GM19099 (cell line): ENCODE measurements around the gene FRMD4B.

ENCODE experiments used
- POLR2A ChIP-seq: IDR thresholded peaks from 3 replicates; pipeline ENCODE4 v1.6.1; 2011; ENCODE audit warnings: low read depth; ENCODE audit not compliant: insufficient read length; ENCODE audit errors: extremely low read depth

Gene FRMD4B

DNA sequence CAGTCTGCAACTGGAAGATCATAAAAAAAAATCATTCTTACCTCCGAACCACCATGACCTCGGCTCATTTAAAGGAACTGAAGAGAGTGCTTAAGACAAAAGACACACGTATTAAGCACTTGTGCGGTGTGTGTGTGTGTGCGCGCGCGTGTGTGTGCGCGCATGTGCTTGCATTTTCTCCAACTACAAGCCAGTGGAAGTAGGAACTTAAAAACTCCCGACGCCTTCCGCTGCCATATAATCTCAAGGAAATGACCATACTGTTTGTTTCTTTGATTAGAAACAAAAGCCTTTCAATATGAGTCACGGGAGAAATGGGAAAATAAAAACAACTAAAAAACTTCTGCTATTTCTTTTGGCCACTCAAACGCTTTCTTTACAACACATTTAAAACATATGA lies 32.4 kb downstream of the FRMD4B start:
- no peak for TF ChIP-seq POLR2A

DNA sequence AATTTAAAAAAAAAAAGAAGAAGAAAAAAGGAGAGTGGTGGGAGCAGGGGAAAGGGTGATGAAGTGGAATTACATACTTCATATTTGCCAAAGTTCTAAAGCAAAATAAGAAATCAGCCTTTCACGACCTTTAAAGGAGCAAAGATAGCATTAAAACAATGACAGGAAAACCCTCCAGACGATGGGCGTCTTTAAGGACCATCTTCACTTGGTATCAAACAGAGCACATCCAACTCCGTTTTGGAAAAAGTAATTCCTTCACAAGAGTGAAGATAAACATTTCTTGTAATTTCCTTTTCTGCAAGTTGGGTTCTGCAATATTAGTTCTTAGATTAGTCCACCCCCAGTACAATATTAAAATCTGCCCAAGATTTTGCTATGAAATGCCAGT lies 32.8 kb downstream of the FRMD4B start:
- TF ChIP-seq POLR2A = no peak

DNA sequence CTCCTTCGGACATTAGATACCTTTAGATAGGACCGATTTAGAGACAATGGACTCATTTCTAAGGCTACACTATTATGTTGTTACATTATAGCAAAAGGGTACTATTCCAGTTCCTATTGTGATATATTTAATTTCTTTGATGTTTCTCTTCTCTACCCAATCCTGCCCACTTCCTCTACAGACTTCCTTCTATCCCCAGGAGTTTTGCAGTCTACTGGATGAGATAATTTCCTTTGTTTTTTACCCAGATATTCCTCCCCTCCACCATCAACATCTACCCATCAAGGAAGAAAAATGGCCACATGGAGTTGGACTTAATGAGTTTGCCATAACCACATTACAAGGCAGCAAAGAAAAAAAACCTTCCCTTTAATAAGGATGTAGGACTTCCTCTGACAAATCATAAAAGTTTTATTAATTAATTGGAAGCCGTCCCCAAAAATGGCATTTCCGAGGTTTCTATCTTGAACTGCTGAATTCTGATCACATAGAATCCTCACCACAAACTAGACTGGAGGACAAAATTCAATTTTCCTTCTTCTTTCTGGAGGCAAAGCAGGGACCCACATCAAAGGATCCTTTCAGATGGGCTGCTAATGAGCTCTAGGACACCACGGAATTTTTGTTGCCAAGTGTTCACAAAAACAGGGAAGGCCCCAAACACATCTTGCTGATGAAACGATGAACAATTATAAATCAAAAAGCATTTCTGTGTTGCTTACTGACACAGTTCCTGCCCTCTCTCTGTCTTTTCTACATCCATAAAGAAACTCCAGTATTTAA lies 33.4 kb downstream of the FRMD4B start:
- TF ChIP-seq POLR2A = no peak

DNA sequence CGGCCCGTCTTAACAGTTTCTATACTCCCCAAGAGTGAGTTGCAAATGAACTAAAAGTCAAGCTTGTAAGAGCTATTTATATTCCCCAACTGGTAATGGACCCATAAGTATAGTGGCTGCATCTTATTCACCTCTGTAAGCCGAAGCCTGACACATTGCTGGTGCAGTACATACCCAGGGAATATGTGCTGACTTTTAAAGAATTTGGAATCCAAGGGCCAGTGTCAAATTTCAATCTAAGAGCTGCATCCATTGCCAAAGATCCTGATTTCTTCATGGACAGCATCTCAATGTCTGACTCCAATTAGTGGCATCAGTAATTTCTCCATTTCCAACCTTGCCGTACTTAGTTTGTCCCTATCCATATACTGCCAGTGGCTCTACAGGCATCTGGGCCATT lies 42.0 kb downstream of the FRMD4B start:
- no peak for TF ChIP-seq POLR2A

DNA sequence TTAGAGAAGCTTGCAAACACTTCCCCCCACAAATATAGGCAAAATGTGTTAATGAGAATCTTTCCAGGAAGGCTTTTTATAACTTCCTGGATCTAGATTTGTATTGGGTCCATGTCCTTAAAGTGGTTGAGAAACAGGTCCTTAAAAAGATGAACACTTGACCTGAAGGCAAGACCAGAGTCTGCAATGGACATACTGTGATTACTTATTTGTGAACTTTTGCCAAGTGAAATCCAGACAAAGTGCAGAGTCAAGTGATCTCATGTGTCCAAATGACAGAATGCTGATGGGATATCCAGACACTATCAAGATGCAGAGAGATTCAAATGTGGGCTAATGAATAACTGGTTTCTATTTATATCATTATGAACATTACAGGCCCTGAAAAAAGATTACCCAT lies 43.8 kb downstream of the FRMD4B start:
- no peak for TF ChIP-seq POLR2A

DNA sequence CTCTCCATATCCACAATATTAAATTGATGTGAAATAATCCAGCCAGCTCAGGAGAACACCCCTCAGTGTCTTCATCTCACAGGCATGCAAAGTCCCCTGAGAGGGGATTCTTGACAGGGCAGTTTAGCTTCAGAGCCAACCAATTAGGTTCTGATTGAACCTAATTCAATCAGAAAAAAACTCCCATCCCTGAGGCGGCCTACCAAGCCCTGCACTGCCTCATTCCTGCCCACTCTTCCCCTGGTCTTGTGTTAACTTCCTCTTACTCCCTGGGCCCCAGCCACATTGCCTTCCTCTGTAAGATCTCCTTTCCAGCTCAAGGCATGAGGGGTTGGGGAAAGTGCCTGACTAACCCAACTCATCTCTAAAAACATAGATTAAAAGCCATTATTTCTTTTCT lies 46.1 kb downstream of the FRMD4B start:
- TF ChIP-seq POLR2A = no peak

DNA sequence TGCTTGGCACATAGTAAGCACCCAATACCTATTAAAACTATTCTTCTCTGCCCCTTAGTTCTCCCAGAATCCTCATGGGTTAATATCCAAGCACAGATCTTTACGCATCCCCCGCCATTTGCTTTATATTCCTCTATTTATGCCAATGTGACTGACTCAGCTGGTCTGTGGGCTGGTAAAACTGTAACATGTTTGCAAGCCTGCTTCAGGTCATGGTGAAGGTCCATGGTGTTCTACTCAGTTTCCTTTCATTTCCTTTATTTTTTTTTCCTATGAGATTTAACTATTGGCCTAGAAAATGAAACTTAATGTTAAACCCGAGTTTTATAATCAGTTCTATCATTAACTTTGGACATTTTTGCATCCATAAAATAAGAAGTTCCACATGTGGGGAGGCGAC lies 47.0 kb downstream of the FRMD4B start:
- TF ChIP-seq POLR2A = no peak

DNA sequence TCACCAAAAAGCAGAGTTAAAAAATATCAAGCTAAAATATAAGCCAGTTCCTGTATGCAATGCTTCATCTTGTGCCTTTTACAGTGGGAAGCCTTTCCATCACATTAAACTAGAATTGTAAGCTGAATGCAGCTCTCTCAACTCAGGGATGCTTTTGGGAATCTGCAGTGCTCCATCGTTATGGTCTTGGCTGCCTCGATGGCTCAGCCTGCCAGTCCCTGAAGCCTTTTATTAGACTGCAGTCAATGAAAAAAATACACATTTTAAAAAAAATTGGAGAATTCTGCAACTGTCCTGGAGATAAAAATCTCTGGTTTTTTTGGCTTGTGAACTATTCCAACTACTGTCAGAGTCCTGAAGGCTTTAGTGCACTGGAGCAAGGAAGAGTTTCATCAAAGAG lies 53.0 kb downstream of the FRMD4B start:
- no peak for TF ChIP-seq POLR2A

DNA sequence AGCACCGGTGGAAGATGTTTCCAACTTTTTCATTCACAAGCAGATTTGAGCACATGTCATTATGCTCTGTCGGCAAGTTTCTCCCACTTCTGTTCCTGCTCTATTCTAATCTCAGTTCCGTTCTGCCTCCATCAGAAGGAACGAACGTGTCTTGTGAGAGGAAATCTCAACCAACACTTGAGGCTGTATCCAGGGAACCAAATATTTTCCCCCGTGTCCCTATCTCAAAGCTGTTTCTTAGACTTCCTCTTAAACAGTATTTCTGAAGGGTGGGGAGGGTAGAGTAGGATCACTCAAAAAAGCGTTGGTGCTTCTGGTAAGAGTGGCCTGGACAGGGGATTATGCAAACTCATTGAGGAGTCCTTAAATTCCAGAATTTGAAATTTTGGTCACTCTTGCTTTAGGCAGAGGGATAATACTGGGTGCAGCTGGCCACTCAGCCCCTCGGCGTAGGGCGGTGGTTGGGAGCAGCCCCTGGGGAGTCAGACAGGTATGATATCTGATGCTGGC lies 54.9 kb downstream of the FRMD4B start:
- TF ChIP-seq POLR2A = no peak

DNA sequence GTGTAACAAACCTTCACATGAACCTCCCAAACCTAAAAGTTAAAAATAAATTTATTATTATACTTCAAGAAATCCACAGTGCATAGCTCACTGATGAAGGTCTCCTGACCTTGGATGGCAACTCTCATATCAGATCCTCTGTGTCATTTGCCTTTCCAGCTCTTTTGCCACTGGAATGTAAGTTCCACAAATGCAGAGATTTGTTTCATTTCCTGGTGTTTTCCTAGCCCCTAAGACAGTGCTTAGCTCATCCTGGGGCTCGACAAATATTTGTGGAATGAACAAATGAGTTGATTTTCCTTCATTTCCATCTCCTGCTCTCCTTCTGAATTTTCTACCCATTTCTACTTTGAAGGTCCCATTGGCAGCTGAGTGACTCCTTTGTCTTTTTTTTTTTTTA lies 56.0 kb downstream of the FRMD4B start:
- no peak for TF ChIP-seq POLR2A

DNA sequence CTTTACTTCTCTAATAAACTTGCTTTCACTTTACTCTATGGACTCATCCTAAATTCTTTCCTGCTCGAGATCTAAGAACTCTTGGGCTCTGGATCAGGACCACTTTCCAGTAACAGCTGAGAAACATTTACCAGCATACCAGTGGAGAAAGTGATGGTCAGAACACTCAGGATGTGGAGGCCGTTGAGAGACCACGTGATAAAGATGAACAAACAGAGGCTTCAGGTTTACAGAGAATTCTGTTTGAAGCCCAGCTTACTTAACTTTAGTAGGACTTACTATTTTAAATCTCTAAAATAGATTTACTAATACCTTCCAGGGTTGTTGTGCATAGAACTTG lies 57.0 kb downstream of the FRMD4B start:
- no peak for TF ChIP-seq POLR2A

DNA sequence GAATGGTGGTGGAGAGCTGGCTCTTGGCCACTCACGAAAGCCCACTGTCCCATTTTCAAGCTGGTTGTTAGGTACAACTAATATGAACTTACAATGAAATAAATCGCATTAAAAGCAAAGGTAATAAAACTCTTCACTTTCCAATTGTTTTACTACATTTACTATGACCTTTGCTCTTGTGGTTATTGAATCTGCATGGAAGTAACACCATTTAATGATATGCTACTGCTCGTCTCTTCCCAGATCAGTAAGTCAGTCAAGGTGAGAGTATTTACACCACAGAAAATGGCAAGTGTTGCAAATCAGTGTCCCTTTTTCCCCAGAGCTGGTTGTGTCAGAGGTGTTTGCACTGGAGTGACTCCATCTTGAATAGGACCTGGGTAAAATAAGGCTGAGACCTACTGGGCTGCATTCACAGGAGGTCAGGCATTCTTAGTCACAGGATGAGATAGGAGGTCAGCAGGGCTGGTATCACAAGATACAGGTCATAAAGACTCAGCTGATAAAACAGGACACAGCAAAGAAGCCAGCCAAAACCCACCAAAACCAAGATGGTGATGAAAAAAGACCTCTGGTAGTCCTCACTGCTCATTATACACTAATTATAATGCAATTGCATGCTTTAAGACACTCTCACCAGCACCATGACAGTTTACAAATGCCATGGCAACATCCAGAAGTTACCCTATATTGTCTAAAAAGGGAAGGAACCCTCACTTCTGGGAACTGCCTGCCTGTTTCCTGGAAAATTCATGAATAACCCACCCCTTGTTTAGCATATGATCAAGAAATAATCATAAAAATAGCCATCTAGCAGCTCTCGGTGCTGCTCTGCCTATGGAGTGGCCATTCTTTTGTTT lies 57.6 kb downstream of the FRMD4B start:
- TF ChIP-seq POLR2A = no peak

DNA sequence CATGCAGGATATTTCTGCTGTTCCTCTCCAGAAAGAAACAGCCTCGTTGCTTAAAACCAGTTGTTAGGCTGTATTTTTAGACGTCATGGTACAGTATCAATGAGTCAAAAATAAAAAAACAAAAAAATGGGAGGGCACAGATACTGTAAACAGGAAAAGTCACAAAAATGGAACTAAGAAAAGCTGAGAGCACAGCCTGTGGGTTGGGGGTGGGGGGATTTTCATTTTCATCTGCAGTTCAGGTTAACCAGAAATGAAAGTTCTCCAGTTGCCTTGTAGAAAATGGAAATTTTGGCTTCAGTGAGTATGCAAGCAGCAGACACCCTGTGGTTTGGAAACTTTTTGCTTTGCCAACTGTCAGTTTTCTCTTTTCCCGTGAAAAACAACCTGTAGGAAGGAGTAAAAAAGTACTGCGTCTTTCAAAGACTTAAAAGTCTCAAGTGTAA lies 59.0 kb downstream of the FRMD4B start:
- no peak for TF ChIP-seq POLR2A

DNA sequence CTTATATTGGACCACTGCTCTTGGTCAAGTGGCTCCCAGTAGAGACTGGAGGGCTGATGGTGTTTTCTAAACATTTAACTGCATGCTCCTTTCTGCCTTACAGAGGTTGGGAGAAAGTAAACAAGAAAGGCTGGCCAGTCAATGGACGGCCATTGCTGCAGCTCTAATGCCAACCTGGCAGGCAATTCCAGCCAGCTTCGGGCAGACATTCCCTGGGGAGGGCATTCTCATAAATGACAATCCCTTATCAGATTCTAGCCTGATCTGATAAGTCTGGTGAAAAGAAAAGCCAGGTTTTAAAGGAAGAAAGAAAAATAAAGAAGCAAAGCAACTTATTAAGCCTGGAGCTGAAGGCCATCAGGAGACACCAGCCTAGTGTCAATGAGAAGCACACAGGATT lies 60.7 kb downstream of the FRMD4B start:
- TF ChIP-seq POLR2A = no peak

DNA sequence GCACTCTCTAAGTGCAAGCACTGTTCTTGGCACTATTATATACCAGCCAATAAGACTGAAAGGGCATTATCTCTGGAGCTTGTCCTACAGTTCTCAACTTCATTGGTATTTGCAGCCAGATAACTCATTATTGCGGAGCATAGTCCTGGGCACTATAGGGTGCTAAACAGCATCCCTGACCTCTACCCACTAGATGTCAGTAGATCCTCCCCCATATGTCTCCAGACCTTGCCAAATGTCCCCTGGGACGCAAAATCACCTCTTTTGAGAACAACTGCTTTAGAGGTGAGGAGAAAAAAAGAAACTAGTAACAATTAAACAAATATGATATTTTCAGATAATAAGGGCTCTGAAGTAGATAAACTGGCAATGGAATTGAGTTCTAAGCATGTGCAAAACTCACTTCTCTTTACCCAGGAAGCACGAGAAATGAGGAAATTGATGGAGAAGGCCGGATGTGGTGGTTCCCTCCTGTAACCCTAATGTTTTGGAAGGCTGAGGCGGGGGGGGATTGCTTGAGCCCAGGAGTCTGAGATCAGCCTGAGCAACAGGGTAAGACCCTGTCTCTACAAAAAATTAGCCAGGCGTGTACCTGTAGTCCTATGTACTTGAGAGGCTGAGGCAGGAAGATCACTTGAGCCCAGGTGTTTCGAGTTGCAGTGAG lies 61.4 kb downstream of the FRMD4B start:
- no peak for TF ChIP-seq POLR2A
